Measurements from ENCODE around the gene DNM2. TPM values are rescaled to one million over a fixed set of nuclear protein-coding genes. Genes with fewer than 3 reads are reported as not detected.

Gene DNM2
- total RNA-seq, 4 donors from 2014 or later, result 469 to 1,152 (median 585) TPM

DNA sequence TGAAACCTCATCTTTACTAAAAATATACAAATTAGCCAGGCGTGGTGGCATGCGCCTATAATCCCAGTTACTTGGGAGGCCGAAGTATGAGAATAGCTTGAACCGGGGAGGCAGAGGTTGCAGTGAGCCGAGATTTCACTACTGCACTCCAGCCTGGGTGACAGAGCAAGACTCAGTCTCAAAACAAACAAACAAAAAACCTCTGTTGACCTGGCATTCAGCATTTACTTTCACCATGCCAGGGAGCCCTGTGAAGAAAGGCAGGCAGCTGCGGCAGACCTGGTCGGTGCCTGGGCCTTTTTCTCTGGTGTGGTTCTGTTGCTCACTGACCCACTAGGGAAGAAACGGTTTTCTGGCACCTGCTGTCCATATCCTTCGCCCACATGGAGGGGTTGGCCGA is 49.8 kb downstream of the DNM2 start:
- Histone ChIP-seq H3K27me3 (no peaks in the 10 kb centered on the region), H3K36me3 (peaks cover 0 to 4% (median 0%) of the 10 kb centered on the region in 4 donors), H3K4me1 (peaks cover 47 to 78% (median 70%) of the 10 kb centered on the region in 4 donors), H3K27ac (peak overlapping the region; percentile 13 to 93 (median 84)), H3K4me3 (no peak overlapping the region), H3K9me3 (no peaks in the 10 kb centered on the region)
- in situ Hi-C loops (cut with MboI; ENCODE audit: low pct_ligation_motif_present in 1 of 4, low pct_unique_long_range_greater_than_20kb in 1 of 4, low sequenced_read_pairs in 3 of 4), result loop anchor here in 1 of 4 donors (10.0 kb wide), 1 partner anchor 53 kb away; the partner anchor contains the start of gene DNM2
- WGBS, 2 donors (ENCODE audit: low coverage in 1 of 2), result 94% methylated on average over 10 of the region's 10 CpGs; no CpG with 5 or more reads in 1 of the 2 donors
- TF ChIP-seq EP300 (IDR thresholded peaks at IDR 0.05; ENCODE audit: low read depth), result no peak
- TF ChIP-seq, protein P1, sequence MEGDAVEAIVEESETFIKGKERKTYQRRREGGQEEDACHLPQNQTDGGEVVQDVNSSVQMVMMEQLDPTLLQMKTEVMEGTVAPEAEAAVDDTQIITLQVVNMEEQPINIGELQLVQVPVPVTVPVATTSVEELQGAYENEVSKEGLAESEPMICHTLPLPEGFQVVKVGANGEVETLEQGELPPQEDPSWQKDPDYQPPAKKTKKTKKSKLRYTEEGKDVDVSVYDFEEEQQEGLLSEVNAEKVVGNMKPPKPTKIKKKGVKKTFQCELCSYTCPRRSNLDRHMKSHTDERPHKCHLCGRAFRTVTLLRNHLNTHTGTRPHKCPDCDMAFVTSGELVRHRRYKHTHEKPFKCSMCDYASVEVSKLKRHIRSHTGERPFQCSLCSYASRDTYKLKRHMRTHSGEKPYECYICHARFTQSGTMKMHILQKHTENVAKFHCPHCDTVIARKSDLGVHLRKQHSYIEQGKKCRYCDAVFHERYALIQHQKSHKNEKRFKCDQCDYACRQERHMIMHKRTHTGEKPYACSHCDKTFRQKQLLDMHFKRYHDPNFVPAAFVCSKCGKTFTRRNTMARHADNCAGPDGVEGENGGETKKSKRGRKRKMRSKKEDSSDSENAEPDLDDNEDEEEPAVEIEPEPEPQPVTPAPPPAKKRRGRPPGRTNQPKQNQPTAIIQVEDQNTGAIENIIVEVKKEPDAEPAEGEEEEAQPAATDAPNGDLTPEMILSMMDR (IDR thresholded peaks at IDR 0.05), result no peak
- TF ChIP-seq POLR2AphosphoS5 (IDR thresholded peaks at IDR 0.05), result no peak
- no peak for TF ChIP-seq POLR2A (IDR thresholded peaks at IDR 0.05)
- intact Hi-C loops (cut with DNase I; ENCODE audit: low total_unique reads), result no loop called here
- DNase-seq, result no peak

DNA sequence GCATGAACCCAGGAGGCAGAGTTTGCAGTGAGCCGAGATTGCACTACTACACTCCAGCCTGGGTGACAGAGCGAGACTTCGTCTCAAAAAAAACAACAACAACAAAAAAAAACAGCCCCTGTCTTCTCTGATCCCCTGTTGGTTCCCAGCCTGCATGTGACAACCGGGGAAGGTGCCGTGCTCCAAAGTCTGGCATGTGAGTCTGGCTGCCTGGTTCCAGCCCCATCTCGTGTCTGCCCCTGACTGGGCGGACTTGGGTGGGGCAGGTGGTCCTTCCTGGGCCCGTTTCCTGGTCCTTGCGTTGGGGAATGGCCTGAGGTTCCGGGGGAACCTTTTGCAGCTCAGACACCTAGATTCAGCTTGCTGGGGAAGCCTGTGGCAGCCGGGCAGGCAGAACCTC is 50.5 kb downstream of the DNM2 start:
- in situ Hi-C loops (cut with MboI; ENCODE audit: low pct_ligation_motif_present in 1 of 4, low pct_unique_long_range_greater_than_20kb in 1 of 4, low sequenced_read_pairs in 3 of 4) (loop anchor here in 1 of 4 donors (10.0 kb wide), 1 partner anchor 54 kb away; the partner anchor contains the start of gene DNM2), intact Hi-C loops (cut with DNase I; ENCODE audit: low total_unique reads) (no loop called here)
- 90% methylated on average over 11 of the region's 11 CpGs; no CpG with 5 or more reads in 1 of the 2 donors for WGBS, 2 donors (ENCODE audit: low coverage in 1 of 2)
- Histone ChIP-seq H3K4me1 (peaks cover 41 to 72% (median 63%) of the 10 kb centered on the region in 4 donors), H3K36me3 (peaks cover 0 to 6% (median under 1%) of the 10 kb centered on the region in 4 donors), H3K27me3 (no peaks in the 10 kb centered on the region), H3K9me3 (no peaks in the 10 kb centered on the region), H3K4me3 (no peak overlapping the region), H3K27ac (peak overlapping the region in 3 of 4 donors; percentile 50 to 83 (median 72))
- TF ChIP-seq POLR2AphosphoS5 (IDR thresholded peaks at IDR 0.05) (no peak), POLR2A (IDR thresholded peaks at IDR 0.05) (no peak), EP300 (IDR thresholded peaks at IDR 0.05; ENCODE audit: low read depth) (no peak)
- TF ChIP-seq, protein P1 (IDR thresholded peaks at IDR 0.05), result no peak
- no peak for DNase-seq

DNA sequence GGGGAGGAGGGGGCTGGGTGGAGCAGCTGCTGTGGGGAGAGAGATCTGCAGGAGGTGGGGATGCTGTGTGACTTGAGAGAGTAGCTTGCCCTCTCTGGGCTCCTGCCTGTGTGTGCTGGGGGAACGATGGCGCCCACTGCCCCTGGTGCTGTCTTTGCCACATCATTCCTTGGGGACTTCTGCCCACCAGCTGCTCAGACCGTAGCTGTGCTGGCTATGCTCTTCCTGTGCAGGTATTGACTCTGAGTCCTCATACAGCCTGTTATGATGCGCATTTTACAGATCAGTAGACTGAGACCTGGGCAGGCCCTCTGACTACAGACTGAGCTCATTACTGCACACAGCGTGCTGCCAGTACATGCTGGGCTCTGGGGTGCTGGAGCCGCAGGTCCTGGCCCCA is 51.1 kb downstream of the DNM2 start:
- no peak overlapping the region for H3K4me3 ChIP-seq
- WGBS, 2 donors (ENCODE audit: low coverage in 1 of 2), result 92% methylated on average over 6 of the region's 6 CpGs; no CpG with 5 or more reads in 1 of the 2 donors
- H3K27me3 ChIP-seq, result no peaks in the 10 kb centered on the region
- in situ Hi-C loops (cut with MboI; ENCODE audit: low pct_ligation_motif_present in 1 of 4, low pct_unique_long_range_greater_than_20kb in 1 of 4, low sequenced_read_pairs in 3 of 4) (loop anchor here in 1 of 4 donors (10.0 kb wide), 1 partner anchor 54 kb away; the partner anchor contains the start of gene DNM2), intact Hi-C loops (cut with DNase I; ENCODE audit: low total_unique reads) (no loop called here)
- H3K27ac ChIP-seq, result peak overlapping the region; percentile 50 to 83 (median 72)
- H3K9me3 ChIP-seq, result no peaks in the 10 kb centered on the region
- peaks cover 37 to 69% (median 58%) of the 10 kb centered on the region in 4 donors for H3K4me1 ChIP-seq
- H3K36me3 ChIP-seq, result peaks cover 0 to 11% (median 3%) of the 10 kb centered on the region in 4 donors
- no peak for DNase-seq
- TF ChIP-seq POLR2A (IDR thresholded peaks at IDR 0.05) (no peak), POLR2AphosphoS5 (IDR thresholded peaks at IDR 0.05) (no peak), EP300 (IDR thresholded peaks at IDR 0.05; ENCODE audit: low read depth) (no peak)
- TF ChIP-seq, protein P1 (IDR thresholded peaks at IDR 0.05), result no peak

DNA sequence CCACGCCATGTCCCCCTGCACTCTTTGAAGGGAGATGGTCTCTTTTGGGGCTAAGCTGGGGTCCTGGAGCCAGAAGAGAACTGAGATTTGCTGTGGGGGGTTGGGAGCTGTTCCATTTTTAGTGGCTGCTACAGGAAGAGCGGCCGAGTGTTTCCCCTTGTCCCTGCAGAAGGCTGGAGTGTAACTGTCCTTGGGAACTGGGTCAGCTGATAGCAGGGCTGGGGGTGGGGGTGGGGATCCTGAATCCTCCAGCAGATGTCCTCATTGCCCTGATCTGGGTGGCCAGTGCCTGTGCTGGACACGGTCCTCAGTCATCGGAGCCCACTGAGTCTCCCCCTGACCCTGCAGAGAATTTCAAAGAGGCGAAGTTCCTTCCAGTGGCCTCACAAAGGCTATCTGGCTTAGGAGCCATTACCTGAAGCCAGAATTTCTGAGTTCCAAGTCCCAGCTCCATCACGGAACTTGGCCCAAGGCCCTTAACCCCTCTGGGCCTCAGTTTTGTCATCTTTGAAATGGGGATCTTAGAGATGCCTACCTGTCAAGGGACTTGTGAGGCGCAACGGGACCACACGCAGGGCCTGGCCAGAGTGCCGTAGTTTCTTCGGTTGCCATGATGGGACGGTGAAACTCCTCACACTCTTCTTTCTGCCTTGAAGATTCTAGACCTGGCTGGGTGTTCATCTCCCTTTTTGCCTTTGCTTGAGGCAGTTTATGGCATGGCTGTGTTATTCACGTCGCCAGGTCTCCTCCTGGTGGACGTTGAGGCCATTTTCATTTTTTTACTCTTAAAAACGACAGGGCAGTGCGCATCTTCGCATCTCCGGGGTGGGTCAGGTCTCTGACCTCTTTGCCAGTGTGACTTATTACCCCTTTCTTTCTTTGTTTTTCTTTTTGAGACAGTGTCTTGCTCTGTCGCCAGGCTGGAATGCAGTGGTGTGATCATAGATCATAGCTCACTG is 51.9 kb downstream of the DNM2 start:
- H3K27me3 ChIP-seq, result no peaks in the 10 kb centered on the region
- H3K9me3 ChIP-seq, result no peaks in the 10 kb centered on the region
- H3K27ac ChIP-seq, result peak overlapping the region; percentile 50 to 83 (median 72)
- TF ChIP-seq, protein P1 (IDR thresholded peaks at IDR 0.05), result peak; percentile 17 to 65 (median 30)
- no peak for TF ChIP-seq EP300 (IDR thresholded peaks at IDR 0.05; ENCODE audit: low read depth)
- 35 to 71% methylated on average over 4 to 21 of the region's 21 CpGs for WGBS, 2 donors (ENCODE audit: low coverage in 1 of 2)
- DNase-seq, result peak; percentile 31
- intact Hi-C loops (cut with DNase I; ENCODE audit: low total_unique reads) (no loop called here), in situ Hi-C loops (cut with MboI; ENCODE audit: low pct_ligation_motif_present in 1 of 4, low pct_unique_long_range_greater_than_20kb in 1 of 4, low sequenced_read_pairs in 3 of 4) (loop anchor here in 1 of 4 donors (10.0 kb wide), 1 partner anchor 55 kb away; the partner anchor contains the start of gene DNM2)
- H3K36me3 ChIP-seq, result peaks cover 0 to 13% (median 6%) of the 10 kb centered on the region in 4 donors
- no peak overlapping the region for H3K4me3 ChIP-seq
- H3K4me1 ChIP-seq, result peaks cover 31 to 61% (median 49%) of the 10 kb centered on the region in 4 donors
